HG02798 (cell line): ENCODE results near the gene SLAMF8.

Experiments used
- ATAC-seq: cut with Tn5 transposase; IDR thresholded peaks from one replicate; pipeline ENCODE4 v1.9.1; 2021; ENCODE audit warnings: mild to moderate bottlenecking; ENCODE audit not compliant: unreplicated experiment, poor library complexity

The SLAMF8 gene

GRCh38 chr1:159817276-159818041, 9.2 kb upstream of the SLAMF8 start:
- no peak for ATAC-seq

- peak; percentile 80 for ATAC-seq
These were observed 5.4 kb upstream of the SLAMF8 start for GRCh38 chr1:159821171-159821867.

- ATAC-seq = no peak
These were observed 3.3 kb upstream of the SLAMF8 start for GRCh38 chr1:159823406-159823805.

- ATAC-seq = no peak
These were observed 1.1 kb upstream of the SLAMF8 start for GRCh38 chr1:159825564-159825963.

- ATAC-seq = no peak
These were observed 423 bp downstream of the SLAMF8 start for GRCh38 chr1:159827102-159827490.

- ATAC-seq = no peak
These were observed 876 bp downstream of the SLAMF8 start for GRCh38 chr1:159827549-159827948.

- ATAC-seq = no peak
These were observed 1.5 kb downstream of the SLAMF8 start for GRCh38 chr1:159828176-159828575.

GRCh38 chr1:159828581-159829272, 2.1 kb downstream of the SLAMF8 start:
- ATAC-seq = no peak

- peak; percentile 68 for ATAC-seq
These were observed 2.6 kb downstream of the SLAMF8 start for GRCh38 chr1:159829273-159829634.

- ATAC-seq = no peak
These were observed 3.3 kb downstream of the SLAMF8 start for GRCh38 chr1:159829822-159830465.

- no peak for ATAC-seq
These were observed 4.0 kb downstream of the SLAMF8 start for GRCh38 chr1:159830722-159831121.

GRCh38 chr1:159831412-159832141, 4.9 kb downstream of the SLAMF8 start:
- ATAC-seq = no peak

GRCh38 chr1:159832309-159832708, 5.6 kb downstream of the SLAMF8 start:
- ATAC-seq = no peak

- no peak for ATAC-seq
These were observed 8.7 kb downstream of the SLAMF8 start for GRCh38 chr1:159835356-159835755.

- no peak for ATAC-seq
These were observed 9.3 kb downstream of the SLAMF8 start for GRCh38 chr1:159835862-159836525.

GRCh38 chr1:159838715-159839114, 12.0 kb downstream of the SLAMF8 start:
- peak; percentile 33 for ATAC-seq

- ATAC-seq = peak; percentile 70
These were observed 12.6 kb downstream of the SLAMF8 start for GRCh38 chr1:159839116-159839849.

- ATAC-seq = no peak
These were observed 15.1 kb downstream of the SLAMF8 start for GRCh38 chr1:159841749-159842148.

- no peak for ATAC-seq
These were observed 16.8 kb downstream of the SLAMF8 start for GRCh38 chr1:159843459-159843858.
